Measurements from ENCODE around the gene FMNL2.

Gene FMNL2

GRCh38 chr2:152448606-152449005, 113.6 kb downstream of the FMNL2 start:
- Histone ChIP-seq H3K9me2 (replicated peaks; ENCODE audit: insufficient read depth, low read length) (no peaks in the 10 kb centered on the region), H3K79me2 (ENCODE audit: insufficient read depth, low read length) (no peaks in the 10 kb centered on the region), H3K4me2 (ENCODE audit: low read depth, low read length, poor library complexity, severe bottlenecking) (no peak overlapping the region), H3K9me3 (ENCODE audit: insufficient read depth, low read length) (no peaks in the 10 kb centered on the region), H3K36me3 (ENCODE audit: low read length) (no peaks in the 10 kb centered on the region), H4K20me1 (ENCODE audit: low read depth, low read length) (no peaks in the 10 kb centered on the region), H2AFZ (ENCODE audit: low read depth, low read length, severe bottlenecking) (no peak overlapping the region), H3F3A (ENCODE audit: insufficient read depth) (no peaks in the 10 kb centered on the region), H3K27me3 (ENCODE audit: low read length) (no peaks in the 10 kb centered on the region), H3K27ac (ENCODE audit: low read depth, low read length) (no peak overlapping the region), H3K4me3 (ENCODE audit: insufficient read depth, low read length, poor library complexity, severe bottlenecking) (no peak overlapping the region), H3K9ac (ENCODE audit: low read length) (no peak overlapping the region)
- TF ChIP-seq CTCF (IDR thresholded peaks at IDR 0.05; ENCODE audit: insufficient read depth, low read length, poor library complexity, severe bottlenecking), result no peak
- TF ChIP-seq EZH2phosphoT487 (conservative IDR thresholded peaks at IDR 0.05; ENCODE audit: low read length), result no peak

GRCh38 chr2:152449578-152449977, 114.6 kb downstream of the FMNL2 start:
- no peaks in the 10 kb centered on the region for H3K9me3 ChIP-seq (ENCODE audit: insufficient read depth, low read length)
- H3K4me3 ChIP-seq (ENCODE audit: insufficient read depth, low read length, poor library complexity, severe bottlenecking), result no peak overlapping the region
- no peaks in the 10 kb centered on the region for H3K9me2 ChIP-seq (replicated peaks; ENCODE audit: insufficient read depth, low read length)
- no peaks in the 10 kb centered on the region for H3K36me3 ChIP-seq (ENCODE audit: low read length)
- no peak overlapping the region for H2AFZ ChIP-seq (ENCODE audit: low read depth, low read length, severe bottlenecking)
- no peaks in the 10 kb centered on the region for H3F3A ChIP-seq (ENCODE audit: insufficient read depth)
- H4K20me1 ChIP-seq (ENCODE audit: low read depth, low read length), result no peaks in the 10 kb centered on the region
- no peak overlapping the region for H3K27ac ChIP-seq (ENCODE audit: low read depth, low read length)
- TF ChIP-seq EZH2phosphoT487 (conservative IDR thresholded peaks at IDR 0.05; ENCODE audit: low read length), result no peak
- TF ChIP-seq CTCF (IDR thresholded peaks at IDR 0.05; ENCODE audit: insufficient read depth, low read length, poor library complexity, severe bottlenecking), result no peak
- no peaks in the 10 kb centered on the region for H3K27me3 ChIP-seq (ENCODE audit: low read length)
- no peaks in the 10 kb centered on the region for H3K79me2 ChIP-seq (ENCODE audit: insufficient read depth, low read length)
- no peak overlapping the region for H3K9ac ChIP-seq (ENCODE audit: low read length)
- no peak overlapping the region for H3K4me2 ChIP-seq (ENCODE audit: low read depth, low read length, poor library complexity, severe bottlenecking)

GRCh38 chr2:152450176-152450575, 115.2 kb downstream of the FMNL2 start:
- no peak overlapping the region for H3K4me3 ChIP-seq (ENCODE audit: insufficient read depth, low read length, poor library complexity, severe bottlenecking)
- H3K27ac ChIP-seq (ENCODE audit: low read depth, low read length), result no peak overlapping the region
- no peaks in the 10 kb centered on the region for H3K9me2 ChIP-seq (replicated peaks; ENCODE audit: insufficient read depth, low read length)
- no peak for TF ChIP-seq EZH2phosphoT487 (conservative IDR thresholded peaks at IDR 0.05; ENCODE audit: low read length)
- no peaks in the 10 kb centered on the region for H3K27me3 ChIP-seq (ENCODE audit: low read length)
- H3K9ac ChIP-seq (ENCODE audit: low read length), result no peak overlapping the region
- no peak overlapping the region for H3K4me2 ChIP-seq (ENCODE audit: low read depth, low read length, poor library complexity, severe bottlenecking)
- no peaks in the 10 kb centered on the region for H3K79me2 ChIP-seq (ENCODE audit: insufficient read depth, low read length)
- H2AFZ ChIP-seq (ENCODE audit: low read depth, low read length, severe bottlenecking), result no peak overlapping the region
- H3K36me3 ChIP-seq (ENCODE audit: low read length), result no peaks in the 10 kb centered on the region
- no peaks in the 10 kb centered on the region for H3F3A ChIP-seq (ENCODE audit: insufficient read depth)
- H3K9me3 ChIP-seq (ENCODE audit: insufficient read depth, low read length), result no peaks in the 10 kb centered on the region
- H4K20me1 ChIP-seq (ENCODE audit: low read depth, low read length), result no peaks in the 10 kb centered on the region

GRCh38 chr2:152452256-152452973, 117.4 kb downstream of the FMNL2 start:
- Histone ChIP-seq H3K79me2 (ENCODE audit: insufficient read depth, low read length) (no peaks in the 10 kb centered on the region), H3K9me3 (ENCODE audit: insufficient read depth, low read length) (no peaks in the 10 kb centered on the region), H3K36me3 (ENCODE audit: low read length) (no peaks in the 10 kb centered on the region), H3K9ac (ENCODE audit: low read length) (no peak overlapping the region), H3K4me2 (ENCODE audit: low read depth, low read length, poor library complexity, severe bottlenecking) (no peak overlapping the region), H3K9me2 (replicated peaks; ENCODE audit: insufficient read depth, low read length) (no peaks in the 10 kb centered on the region), H3K27me3 (ENCODE audit: low read length) (no peaks in the 10 kb centered on the region), H3K27ac (ENCODE audit: low read depth, low read length) (no peak overlapping the region), H3K4me3 (ENCODE audit: insufficient read depth, low read length, poor library complexity, severe bottlenecking) (no peak overlapping the region), H4K20me1 (ENCODE audit: low read depth, low read length) (no peaks in the 10 kb centered on the region), H3F3A (ENCODE audit: insufficient read depth) (no peaks in the 10 kb centered on the region), H2AFZ (ENCODE audit: low read depth, low read length, severe bottlenecking) (no peak overlapping the region)
- TF ChIP-seq CTCF (IDR thresholded peaks at IDR 0.05; ENCODE audit: insufficient read depth, low read length, poor library complexity, severe bottlenecking) (no peak), EZH2phosphoT487 (conservative IDR thresholded peaks at IDR 0.05; ENCODE audit: low read length) (no peak)

All from SU-DHL-6 (cell line).